ENCODE measurements around the gene GRIN1. TPM values are rescaled to one million over a fixed set of nuclear protein-coding genes. Genes with fewer than 3 reads are reported as not detected.

GRIN1 gene
- total RNA-seq, 1 donor from 2014 or later, result not detected

GRCh38 chr9:137190315-137190856 is 51.4 kb downstream of the GRIN1 start:
- H3K9me3 Mint-ChIP-seq, result no peaks in the 10 kb centered on the region
- Histone ChIP-seq H3F3A (ENCODE audit: low read depth) (peaks cover 10% of the 10 kb centered on the region), H3K36me3 (no peaks in the 10 kb centered on the region)

GRCh38 chr9:137191245-137191644 is 52.3 kb downstream of the GRIN1 start:
- TF ChIP-seq CTCF (IDR thresholded peaks at IDR 0.05), result no peak
- TF ChIP-seq EZH2phosphoT487 (IDR thresholded peaks at IDR 0.05), result no peak
- TF ChIP-seq EZH2 (IDR thresholded peaks at IDR 0.05), result no peak
- Histone ChIP-seq H3K27me3 (no peaks in the 10 kb centered on the region), H3K4me2 (no peak overlapping the region), H3K27ac (no peak overlapping the region), H3F3A (ENCODE audit: low read depth) (peaks cover 10% of the 10 kb centered on the region), H4K20me1 (ENCODE audit: low read depth) (peaks cover 46% of the 10 kb centered on the region), H3K9me3 (ENCODE audit: low read depth) (no peaks in the 10 kb centered on the region), H3K36me3 (no peaks in the 10 kb centered on the region), H3K9ac (no peak overlapping the region), H3K4me3 (no peak overlapping the region), H3K79me2 (ENCODE audit: low read depth) (peaks cover 20% of the 10 kb centered on the region), H3K4me1 (peaks cover 5% of the 10 kb centered on the region), H2AFZ (replicated peaks) (no peak overlapping the region)
- no peak overlapping the region for H3K4me3 Mint-ChIP-seq
- no peaks in the 10 kb centered on the region for H3K9me3 Mint-ChIP-seq
- H3K27ac Mint-ChIP-seq, result no peak overlapping the region
- H3K27me3 Mint-ChIP-seq (ENCODE audit: insufficient read depth, low read depth), result peaks cover 6% of the 10 kb centered on the region
- peaks cover 33% of the 10 kb centered on the region for H3K4me1 Mint-ChIP-seq
- H3K36me3 Mint-ChIP-seq, result no peaks in the 10 kb centered on the region
- no peak for DNase-seq (ENCODE audit: low spot score)

More at GRCh38 chr9:137190315-137190856, 51.4 kb downstream of the GRIN1 start:
- Histone ChIP-seq H3K4me1 (peaks cover 5% of the 10 kb centered on the region), H4K20me1 (ENCODE audit: low read depth) (peaks cover 41% of the 10 kb centered on the region), H3K9me3 (ENCODE audit: low read depth) (no peaks in the 10 kb centered on the region), H2AFZ (replicated peaks) (no peak overlapping the region), H3K4me2 (no peak overlapping the region), H3K9ac (no peak overlapping the region), H3K27me3 (no peaks in the 10 kb centered on the region), H3K4me3 (no peak overlapping the region), H3K79me2 (ENCODE audit: low read depth) (peaks cover 23% of the 10 kb centered on the region), H3K27ac (no peak overlapping the region)
- DNase-seq (ENCODE audit: low spot score), result no peak
- no peak overlapping the region for H3K27ac Mint-ChIP-seq
- H3K4me3 Mint-ChIP-seq, result peak overlapping the region; percentile 96
- H3K27me3 Mint-ChIP-seq (ENCODE audit: insufficient read depth, low read depth), result peaks cover 6% of the 10 kb centered on the region
- no peak for TF ChIP-seq EZH2 (IDR thresholded peaks at IDR 0.05)
- TF ChIP-seq EZH2phosphoT487 (IDR thresholded peaks at IDR 0.05), result no peak
- no peak for TF ChIP-seq CTCF (IDR thresholded peaks at IDR 0.05)
- H3K36me3 Mint-ChIP-seq, result no peaks in the 10 kb centered on the region
- H3K4me1 Mint-ChIP-seq, result peaks cover 32% of the 10 kb centered on the region

GRCh38 chr9:137191691-137192447 is 52.9 kb downstream of the GRIN1 start:
- peaks cover 6% of the 10 kb centered on the region for H3K27me3 Mint-ChIP-seq (ENCODE audit: insufficient read depth, low read depth)
- Histone ChIP-seq H3K4me2 (no peak overlapping the region), H3K79me2 (ENCODE audit: low read depth) (peaks cover 14% of the 10 kb centered on the region), H3K27ac (no peak overlapping the region), H3K4me1 (peaks cover 5% of the 10 kb centered on the region), H3K9me3 (ENCODE audit: low read depth) (no peaks in the 10 kb centered on the region), H3K9ac (no peak overlapping the region), H3K27me3 (no peaks in the 10 kb centered on the region), H2AFZ (replicated peaks) (no peak overlapping the region), H3F3A (ENCODE audit: low read depth) (peaks cover 10% of the 10 kb centered on the region), H3K36me3 (no peaks in the 10 kb centered on the region), H4K20me1 (ENCODE audit: low read depth) (peaks cover 53% of the 10 kb centered on the region), H3K4me3 (no peak overlapping the region)
- TF ChIP-seq EZH2phosphoT487 (IDR thresholded peaks at IDR 0.05), result no peak
- no peak for DNase-seq (ENCODE audit: low spot score)
- no peak overlapping the region for H3K4me3 Mint-ChIP-seq
- peaks cover 29% of the 10 kb centered on the region for H3K4me1 Mint-ChIP-seq
- H3K9me3 Mint-ChIP-seq, result no peaks in the 10 kb centered on the region
- H3K36me3 Mint-ChIP-seq, result no peaks in the 10 kb centered on the region
- H3K27ac Mint-ChIP-seq, result no peak overlapping the region

- Histone ChIP-seq H3K9me3 (ENCODE audit: low read depth) (no peaks in the 10 kb centered on the region), H3K27ac (no peak overlapping the region), H3K9ac (no peak overlapping the region), H3F3A (ENCODE audit: low read depth) (peaks cover 10% of the 10 kb centered on the region), H3K4me3 (no peak overlapping the region), H4K20me1 (ENCODE audit: low read depth) (peaks cover 58% of the 10 kb centered on the region), H3K4me1 (peaks cover 3% of the 10 kb centered on the region), H2AFZ (replicated peaks) (no peak overlapping the region), H3K36me3 (no peaks in the 10 kb centered on the region), H3K4me2 (no peak overlapping the region), H3K79me2 (ENCODE audit: low read depth) (peaks cover 9% of the 10 kb centered on the region), H3K27me3 (no peaks in the 10 kb centered on the region)
- Mint-ChIP-seq H3K9me3 (no peaks in the 10 kb centered on the region), H3K4me1 (peaks cover 26% of the 10 kb centered on the region), H3K4me3 (no peak overlapping the region), H3K27ac (no peak overlapping the region), H3K27me3 (ENCODE audit: insufficient read depth, low read depth) (peaks cover 6% of the 10 kb centered on the region), H3K36me3 (no peaks in the 10 kb centered on the region)
- TF ChIP-seq CTCF (IDR thresholded peaks at IDR 0.05) (no peak), EZH2 (IDR thresholded peaks at IDR 0.05) (no peak), EZH2phosphoT487 (IDR thresholded peaks at IDR 0.05) (no peak)
- DNase-seq (ENCODE audit: low spot score), result no peak
Measured at GRCh38 chr9:137192448-137192780, 53.5 kb downstream of the GRIN1 start.
